HG03097 (cell line): ENCODE results near the gene DPP6.
"Not testable (repeated sequence)": the region's sequence is repeated elsewhere in the genome, so short reads cannot be mapped to it uniquely, and the experiment has no call there.

Experiments used
- ATAC-seq: cut with Tn5 transposase; IDR thresholded peaks from one replicate; pipeline ENCODE4 v1.9.1; 2021; ENCODE audit not compliant: unreplicated experiment, low FRiP score

Gene DPP6

DNA sequence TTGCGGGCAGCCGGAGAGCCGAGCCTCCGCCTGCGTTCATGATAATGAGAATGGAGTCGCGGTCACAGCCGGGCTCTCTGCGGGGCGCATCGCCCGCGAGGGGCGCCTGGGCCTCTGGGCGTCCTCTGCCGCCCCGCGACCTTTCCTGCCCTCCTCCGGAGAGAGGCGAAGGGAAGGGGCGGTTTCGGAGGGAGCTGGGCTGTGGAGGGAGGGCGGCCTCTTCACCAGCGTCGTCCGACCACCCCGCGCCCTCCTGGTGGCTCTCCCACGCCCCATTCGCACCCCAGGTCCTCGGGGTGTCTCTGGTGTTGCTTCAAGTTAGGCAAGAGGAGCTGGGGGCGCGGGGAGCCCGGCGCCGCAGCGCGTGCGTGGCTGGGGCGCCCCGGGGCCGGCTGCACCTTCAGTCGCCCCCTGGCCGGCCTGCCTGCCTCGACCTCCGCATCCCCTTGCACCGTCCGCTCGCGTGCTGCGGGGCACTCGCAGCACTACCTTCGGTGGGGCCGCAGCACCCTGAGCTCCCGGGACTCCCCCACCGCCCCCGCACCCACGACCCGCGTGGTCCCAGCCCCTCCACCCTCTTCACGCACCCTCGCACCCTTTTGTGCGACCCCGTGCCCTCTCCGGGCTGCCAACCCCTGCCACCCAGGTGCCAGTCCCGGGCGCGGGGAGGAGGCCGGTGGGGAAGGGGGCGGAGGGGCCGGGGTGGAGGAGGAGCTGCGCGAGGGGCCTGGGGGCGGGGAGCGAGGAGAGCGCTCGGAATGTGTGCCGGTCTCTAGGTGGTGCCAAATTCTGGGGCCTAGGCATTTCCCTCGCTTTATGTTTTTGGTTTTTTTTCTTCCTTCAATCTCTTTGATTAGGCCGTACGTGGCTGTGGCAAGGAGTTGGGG, at the start of gene DPP6:
DPP6 (plus strand) TSS at position 756 of the 887 bp plus-strand sequence.
- not testable (repeated sequence) for ATAC-seq

DNA sequence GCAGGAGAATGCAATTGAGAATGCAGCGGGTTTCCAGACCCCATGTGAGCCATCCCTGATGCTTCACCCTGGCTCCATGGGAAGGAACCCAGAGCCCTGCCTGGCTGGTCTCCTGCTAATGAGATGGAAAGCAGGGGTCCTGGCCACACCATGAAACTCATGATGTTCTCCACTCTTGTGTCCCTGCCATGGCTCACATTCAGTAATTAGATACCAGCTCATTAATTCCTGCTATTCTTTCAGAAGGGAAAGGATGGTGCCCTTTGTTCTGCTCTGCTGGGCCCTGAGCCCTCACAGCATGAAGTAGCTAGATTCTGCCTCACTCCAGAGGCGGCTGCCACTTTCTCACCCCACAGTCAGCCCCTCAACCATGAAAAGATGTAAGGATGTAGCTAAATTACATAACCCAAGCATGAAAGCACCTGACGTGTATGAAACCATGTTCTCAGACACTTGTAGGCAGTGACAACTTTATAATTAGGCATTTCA, 42.7 kb upstream of the DPP6 start:
- ATAC-seq = not testable (repeated sequence)

DNA sequence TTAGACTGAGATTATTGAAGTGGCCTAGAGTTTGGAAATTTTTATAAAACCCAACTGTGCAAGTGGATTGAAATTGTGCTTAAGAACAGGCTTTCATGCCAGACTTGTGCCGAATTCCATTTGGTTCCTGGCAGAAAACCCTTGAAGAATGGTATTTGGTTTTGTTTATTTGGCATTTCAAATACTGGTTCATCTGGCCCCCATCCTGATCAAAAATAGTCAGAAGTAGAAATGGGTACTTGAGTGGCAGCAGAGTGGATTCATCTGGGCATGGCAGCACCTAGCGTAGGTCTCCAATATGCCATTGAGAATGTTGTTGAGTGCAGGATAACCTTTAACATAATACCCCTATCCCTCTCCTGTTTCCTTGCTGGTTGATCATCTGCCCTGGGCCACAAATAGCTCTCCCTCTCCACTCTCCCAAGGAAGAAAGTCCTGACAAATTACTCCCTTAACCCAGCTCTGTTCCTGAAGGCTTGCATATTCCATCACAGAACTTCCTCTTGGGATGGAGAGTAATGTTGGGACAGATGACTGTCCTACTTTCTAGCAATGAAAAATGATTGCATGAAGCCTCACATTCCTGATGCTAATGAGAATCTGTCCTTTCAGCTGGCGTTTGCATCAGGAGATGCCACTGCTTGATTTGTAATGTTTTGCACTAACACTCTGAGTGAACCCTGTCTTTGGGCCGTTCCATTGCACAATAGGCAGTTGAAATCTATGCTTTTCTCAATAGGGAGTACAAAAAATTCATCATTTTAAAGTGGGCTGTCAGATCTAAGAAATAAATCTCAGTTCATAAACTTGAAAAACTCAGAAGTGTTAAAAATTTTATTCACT, 41.3 kb upstream of the DPP6 start:
- not testable (repeated sequence) for ATAC-seq

DNA sequence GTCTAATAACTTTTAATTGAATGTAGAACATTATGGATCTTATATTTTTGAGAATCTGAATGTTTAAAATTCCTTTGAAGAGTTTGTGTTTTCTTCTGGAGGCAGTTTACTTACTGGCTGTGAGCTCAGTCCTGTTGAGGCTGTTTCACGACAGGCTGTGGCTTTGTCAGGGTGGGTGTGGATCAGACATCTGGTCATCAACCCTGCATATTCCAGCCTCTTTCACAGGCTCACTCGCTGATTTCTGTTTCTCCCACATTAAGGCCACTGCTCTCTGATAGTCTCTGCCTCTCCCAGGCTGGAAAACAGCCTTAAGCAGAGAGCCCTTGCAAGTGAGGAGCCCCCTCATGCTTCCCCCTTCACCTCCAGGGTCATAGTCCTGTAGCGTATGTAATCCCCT, 39.4 kb upstream of the DPP6 start:
- ATAC-seq = not testable (repeated sequence)

DNA sequence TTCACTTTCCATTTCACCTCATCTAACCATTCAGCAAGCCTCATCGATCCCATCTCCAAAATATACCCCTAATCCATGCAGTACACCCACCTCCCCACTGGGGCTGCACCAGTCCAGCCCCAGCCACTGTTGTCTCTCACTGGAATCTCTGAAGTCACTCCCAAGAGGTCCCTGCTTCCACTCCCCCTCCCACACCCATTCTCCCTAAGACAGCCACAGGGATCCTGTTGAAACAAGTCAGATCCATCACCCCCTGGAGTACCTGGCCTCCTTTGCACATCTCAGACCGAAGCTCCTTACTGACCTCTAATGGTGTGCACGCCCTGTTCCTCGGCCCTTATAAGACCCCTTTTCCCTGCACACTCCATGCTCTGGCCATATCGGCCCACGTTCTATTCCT, 36.6 kb upstream of the DPP6 start:
- not testable (repeated sequence) for ATAC-seq

DNA sequence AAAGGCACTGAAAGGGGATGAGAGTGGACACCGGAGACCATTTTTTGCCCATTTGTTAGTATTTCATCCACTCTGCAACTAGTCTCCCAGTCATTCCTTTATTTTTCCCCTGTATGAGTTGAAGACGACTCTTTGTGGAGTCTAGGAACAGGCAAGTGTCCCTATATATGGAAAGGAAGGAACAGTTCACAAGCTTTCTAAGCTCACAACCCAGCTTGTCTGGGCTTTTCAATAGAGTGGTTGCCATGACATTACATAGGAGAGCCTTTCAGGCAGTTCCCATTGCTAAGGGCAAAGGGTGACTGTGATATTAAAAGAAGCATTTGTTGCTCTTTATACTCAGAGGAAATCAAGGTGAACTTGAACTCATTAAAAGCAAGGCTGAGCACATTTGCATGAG, 33.8 kb upstream of the DPP6 start:
- not testable (repeated sequence) for ATAC-seq

DNA sequence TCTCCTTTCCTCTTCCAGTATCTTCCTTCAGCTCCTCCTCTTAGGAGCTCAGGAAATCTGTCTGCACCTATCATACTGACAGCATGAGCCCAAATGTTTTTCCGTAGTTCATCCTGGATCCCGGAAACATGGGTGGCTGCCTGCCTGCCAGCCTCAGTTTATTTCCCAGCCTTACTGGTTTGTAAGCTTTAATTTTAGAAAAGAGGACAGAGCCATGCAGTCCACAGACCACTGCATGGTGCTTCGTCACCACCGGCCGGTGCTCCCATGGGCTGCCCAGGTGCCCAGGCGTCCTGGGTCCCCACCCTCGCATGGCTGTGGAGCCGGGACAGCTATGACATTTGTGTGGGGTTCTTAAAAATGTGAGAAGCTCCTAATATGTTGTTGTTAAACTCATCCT, 24.4 kb upstream of the DPP6 start:
- not testable (repeated sequence) for ATAC-seq

DNA sequence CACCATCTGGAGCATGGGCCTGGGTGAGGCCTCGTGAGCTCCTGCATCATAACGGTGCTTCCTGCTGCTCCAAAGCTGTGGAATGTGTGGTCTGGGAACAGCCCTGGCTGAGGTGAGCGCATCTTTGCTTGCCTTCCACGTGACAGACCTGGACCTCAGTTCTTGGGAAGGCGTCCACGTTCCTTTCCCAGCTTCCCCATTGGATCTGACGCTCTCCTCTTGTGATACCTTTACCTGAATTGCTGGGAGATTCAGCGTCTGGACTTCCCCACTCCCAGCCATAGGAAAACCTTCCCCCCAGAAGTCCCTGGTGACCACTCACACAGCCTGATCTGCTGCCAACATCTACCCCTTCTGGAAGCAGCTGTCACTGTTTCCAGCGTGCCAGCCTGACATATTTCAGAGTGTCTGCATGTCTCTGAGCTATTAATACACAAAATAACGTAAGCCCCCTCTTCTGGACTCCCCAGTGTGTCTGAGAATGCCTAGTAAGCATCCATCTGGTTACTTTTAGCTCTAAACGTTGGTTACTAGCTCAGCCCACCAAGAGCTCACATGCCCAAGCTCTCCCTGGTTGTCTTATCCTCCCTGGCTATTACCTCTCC, 21.6 kb upstream of the DPP6 start:
- ATAC-seq = not testable (repeated sequence)

DNA sequence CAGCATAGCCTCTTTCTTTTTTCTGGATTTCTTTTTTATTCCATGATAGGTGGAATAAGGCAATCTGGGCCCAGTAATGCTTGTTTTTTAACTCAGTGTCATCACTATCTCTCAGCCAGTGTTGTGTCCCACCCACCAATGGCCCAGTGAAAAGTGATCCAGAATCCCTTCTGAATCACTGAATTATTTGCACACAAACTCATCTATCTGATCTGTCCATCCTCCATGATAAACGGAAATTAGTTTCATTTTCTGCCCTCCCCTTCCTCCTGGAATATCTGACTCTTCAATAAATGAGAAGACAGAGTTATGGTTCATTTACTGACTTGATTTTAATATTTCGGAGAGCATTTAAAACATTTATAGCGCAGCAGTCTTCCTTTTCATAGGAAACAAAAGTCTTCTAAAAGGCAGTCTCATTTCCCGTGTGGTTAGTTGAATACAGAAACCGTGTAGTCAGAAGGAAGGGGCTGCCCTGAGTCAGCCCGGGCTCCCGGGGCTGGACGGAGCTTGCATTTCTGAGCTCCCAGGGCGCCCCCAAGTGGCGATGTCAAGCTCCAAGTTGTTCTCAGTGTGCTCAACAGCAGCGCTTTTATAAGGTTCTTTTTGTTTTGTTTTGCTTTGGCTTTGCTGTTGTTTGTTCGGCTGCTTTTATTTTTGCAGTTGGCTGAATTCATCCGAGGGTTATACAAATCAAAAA, 12.6 kb upstream of the DPP6 start:
- ATAC-seq = not testable (repeated sequence)

DNA sequence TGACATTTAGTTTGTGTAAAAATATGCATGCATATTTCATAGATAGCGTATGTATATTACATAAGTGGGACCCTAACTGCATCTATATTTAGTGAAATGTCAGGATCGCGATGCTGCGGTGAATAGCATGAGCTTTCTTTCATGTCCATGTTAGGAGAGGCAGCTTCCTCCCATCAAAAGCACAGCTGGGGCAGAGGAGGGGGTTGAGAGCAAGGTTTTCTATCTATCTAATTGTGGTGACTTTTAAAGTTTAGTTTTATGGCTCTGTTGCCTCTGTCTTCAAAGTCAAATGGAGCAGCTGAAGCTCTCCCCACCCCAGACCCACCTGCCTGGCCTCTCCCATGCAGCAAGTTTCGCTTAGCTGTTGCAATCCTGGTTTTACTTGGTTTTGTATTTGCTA, 1.8 kb upstream of the DPP6 start:
- not testable (repeated sequence) for ATAC-seq

DNA sequence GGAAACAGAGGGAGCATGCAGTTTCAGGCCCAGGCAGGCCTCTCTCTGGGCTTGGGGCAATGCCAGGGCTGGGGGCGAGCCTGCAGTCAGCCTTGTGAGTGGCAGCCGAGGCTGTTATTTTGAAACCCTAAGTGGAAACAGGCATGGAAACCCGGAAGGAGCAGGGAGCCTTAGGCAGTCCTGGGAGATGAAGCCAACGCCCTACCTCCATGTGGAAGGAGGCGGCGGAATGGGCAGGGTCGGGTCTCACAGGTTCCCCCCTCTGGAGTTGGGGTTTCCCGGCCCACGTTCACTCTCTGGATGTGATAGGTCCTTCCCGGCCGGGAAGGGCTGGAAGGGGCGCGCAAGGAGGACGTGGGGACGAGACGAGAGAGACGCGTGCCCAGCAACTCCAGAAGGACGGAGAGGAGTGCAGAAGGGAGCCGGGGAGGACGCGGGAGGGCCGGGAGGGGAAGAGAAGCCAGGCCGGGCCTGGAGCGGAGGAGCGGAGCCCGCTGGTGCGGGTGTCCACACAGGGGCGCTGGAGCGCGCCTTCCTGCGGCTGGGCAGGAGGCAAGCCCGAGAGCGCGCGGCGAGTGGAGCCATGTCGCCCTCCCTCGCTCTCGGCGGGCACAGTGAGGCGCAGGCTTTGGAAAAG, 1.1 kb upstream of the DPP6 start:
- not testable (repeated sequence) for ATAC-seq

DNA sequence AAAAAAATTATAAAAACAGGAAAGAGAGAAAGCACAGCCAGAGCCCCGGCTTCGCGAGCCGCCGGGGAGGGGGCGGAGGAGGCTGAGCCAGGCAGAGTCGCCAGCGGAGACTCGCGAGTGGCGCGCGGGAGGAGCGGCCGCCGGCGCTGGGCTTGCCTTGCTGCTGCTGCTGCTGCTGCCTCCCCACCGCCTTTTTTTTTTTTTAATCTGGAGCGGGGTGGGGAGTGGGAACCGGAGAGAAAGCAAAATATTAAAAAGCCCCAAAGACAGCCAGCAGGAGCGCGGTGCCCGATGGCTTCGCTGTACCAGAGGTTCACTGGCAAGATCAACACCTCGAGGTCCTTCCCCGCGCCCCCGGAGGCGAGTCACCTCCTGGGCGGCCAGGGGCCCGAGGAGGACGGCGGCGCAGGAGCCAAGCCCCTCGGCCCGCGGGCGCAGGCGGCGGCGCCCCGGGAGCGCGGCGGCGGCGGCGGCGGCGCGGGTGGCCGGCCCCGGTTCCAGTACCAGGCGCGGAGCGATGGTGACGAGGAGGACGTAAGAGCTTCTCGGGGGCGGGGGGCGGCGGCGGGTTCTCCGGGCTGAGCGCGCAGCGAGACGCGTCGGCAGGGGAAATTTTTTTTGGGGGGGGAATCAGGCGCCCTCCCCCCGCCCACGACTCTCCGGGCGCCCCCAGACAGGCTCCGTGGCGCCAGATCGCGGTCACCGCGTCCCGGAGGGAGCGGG, 493 bp downstream of the DPP6 start:
- not testable (repeated sequence) for ATAC-seq

DNA sequence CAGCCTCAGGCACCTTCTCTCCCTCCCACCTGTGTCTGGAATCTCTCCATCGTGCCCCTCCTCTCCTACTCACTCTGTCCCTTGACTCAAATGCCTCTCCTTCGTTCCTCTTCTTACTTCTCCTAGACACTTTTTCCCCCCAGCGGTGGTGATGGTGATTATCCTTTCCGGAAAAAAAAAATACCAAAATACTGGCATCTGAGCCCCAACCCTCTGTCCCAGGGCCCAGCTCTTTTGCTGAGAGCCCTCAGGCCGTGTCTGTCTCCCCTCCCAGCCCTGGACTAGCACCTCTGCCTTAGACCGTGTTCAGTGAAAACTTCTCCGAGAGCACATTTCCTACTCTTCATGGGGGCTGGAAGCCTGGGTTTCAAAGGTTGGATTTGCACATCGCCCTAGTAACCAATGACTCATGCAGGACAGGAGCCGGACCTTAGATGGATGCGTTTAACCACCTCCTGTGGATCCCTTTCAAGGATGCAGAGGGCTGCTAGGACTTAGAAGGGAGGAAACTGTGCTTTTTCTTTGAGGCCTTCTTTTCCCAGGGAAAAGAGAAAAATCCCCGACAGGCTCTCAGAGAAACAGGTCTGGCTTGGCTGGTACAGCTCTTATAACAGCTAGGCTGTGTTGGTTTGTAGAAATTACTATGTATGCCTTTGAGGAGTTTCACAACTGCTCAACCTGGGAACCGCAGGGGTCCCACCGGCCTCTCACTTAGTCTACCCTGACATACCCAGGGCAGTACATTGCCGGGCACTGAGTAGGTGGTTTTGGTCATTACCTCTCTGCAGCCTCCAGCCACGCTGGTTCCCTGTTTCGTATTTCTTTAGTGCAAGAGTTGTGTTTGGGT, 1.5 kb downstream of the DPP6 start:
- ATAC-seq = not testable (repeated sequence)

DNA sequence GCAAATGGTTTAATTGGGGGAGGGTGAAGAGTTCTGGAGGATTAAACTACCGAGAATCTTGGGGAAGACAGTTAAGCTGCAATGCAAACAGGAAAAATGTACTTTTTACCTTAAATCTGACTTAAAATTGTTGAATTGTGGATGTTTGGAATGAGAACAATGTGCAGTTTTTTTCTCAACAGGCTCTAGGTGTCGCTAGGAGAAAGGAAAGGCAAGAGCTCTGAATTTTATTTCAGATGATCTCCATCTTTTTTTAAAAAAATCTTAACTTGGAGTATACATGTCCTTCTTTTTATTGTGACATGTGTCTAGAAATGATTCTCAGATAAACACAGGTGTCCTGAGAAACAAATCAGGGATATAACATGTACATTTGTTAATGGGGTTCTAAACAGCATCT, 2.5 kb downstream of the DPP6 start:
- not testable (repeated sequence) for ATAC-seq

DNA sequence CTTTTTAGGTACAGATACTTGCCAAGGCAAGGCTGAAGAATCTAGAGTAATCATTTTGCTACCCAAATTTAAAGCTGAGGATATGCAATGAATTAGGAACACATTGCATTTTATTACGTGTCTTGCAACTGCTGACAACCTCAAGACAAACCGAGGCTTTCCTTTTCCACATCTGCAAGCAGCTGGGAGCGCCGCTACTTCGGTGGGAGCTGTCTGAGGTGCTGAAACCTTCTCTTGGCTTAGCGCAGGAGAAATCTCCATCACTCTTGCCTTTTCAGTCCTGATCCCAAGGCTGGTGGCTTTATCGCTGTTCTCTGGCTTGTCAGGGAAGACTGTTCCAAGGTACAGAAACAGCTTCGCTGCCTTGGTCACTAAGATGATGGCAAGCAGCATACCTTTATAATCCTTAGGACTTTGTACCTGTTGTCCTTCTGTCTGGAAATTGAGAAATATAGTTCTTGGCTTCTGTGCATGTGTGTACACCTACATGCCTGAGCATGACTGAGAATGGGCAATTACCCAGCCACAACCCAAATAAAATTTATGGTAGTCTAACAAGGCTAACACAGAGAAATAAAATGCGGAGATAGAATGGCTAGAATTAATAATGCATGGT, 3.4 kb downstream of the DPP6 start:
- not testable (repeated sequence) for ATAC-seq

DNA sequence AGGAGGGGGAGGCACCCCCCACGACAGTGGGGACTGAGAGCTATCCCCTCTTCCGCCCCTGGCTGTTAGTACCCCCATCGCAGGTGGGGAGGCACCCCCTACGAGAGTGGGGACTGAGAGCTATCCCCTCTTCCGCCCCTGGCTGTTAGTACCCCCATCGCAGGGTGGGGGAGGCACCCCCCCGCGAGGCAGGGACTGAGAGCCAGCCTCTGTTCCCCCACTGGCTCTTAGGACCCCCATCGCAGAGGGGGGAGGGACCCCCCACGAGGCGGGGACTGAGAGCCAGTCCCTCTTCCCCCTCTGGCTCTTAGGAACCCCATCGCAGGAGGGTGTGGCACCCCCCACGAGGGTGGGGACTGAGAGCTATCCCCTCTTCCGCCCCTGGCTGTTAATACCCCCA, 6.6 kb downstream of the DPP6 start:
- ATAC-seq = not testable (repeated sequence)

DNA sequence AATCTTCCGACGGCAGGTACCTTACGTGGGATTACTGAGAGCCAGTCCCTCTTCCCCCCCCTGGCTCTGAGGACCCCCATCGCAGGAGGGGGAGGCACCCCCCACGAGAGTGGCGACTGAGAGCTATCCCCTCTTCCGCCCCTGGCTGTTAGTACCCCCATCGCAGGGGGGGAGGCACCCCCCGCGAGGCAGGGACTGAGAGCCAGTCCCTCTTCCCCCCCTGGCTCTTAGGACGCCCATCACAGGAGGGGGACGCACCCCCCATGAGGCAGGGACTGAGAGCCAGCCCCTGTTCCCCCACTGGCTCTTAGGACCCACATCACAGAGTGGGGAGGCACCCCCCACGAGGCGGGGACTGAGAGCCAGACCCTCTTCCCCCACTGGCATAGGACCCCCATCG, 8.4 kb downstream of the DPP6 start:
- not testable (repeated sequence) for ATAC-seq

DNA sequence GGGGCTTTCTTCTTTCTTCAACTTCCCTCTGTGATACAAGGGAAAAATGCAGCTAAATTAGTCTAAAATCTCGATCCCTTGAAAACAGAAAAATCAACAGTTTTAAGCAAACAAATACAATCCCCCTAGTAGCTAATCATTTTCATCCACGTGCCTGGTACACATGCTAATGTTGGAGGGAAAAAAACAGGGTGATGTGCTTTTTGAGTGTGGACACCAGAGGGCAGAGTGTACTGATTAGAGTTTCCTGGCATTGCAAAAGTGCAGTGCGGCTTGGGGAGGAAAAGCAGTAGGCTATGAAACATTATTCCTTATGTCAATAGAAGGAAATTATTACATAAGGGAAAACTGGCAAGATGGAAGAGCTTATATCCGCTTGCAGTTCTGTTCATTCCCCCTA, 19.6 kb downstream of the DPP6 start:
- not testable (repeated sequence) for ATAC-seq
